K562 (cell line): ENCODE measurements around the gene LINS1. TPM values are rescaled to one million over a fixed set of nuclear protein-coding genes. Genes with fewer than 3 reads are reported as not detected.
A peak's percentile ranks its signal among the peaks of the same experiment; 100 is the strongest.

Experiments
- ADNP ChIP-seq: fragments of 200-800 bp; sonication (Bioruptor generic); IDR thresholded peaks from 2 replicates; pipeline ENCODE4 v1.6.1; 2016; ENCODE audit warnings: missing genetic modification characterization, missing compliant biosample characterization
- GATAD2A ChIP-seq: fragments of 450-650 bp; IDR thresholded peaks from 2 replicates; pipeline ENCODE4 v1.6.1; 2017
- HMGN3 ChIP-seq: IDR thresholded peaks from 2 replicates; pipeline ENCODE4 v1.6.1; 2011; ENCODE audit warnings: borderline replicate concordance, low read depth, mild to moderate bottlenecking, mixed read lengths, low read length; ENCODE audit not compliant: insufficient read length; ENCODE audit errors: extremely low read depth
- NFRKB ChIP-seq: fragments of 450-650 bp; IDR thresholded peaks from 2 replicates; pipeline ENCODE4 v1.6.1; 2016; ENCODE audit warnings: low read depth
- PHF8 ChIP-seq: fragments of 200-600 bp; sonication (generic); IDR thresholded peaks from 2 replicates; pipeline ENCODE4 v1.6.1; 2012; ENCODE audit warnings: mixed run types, mild to moderate bottlenecking, inconsistent platforms, low read length, moderate library complexity, borderline replicate concordance
- RNF2 ChIP-seq: sonication (generic); IDR thresholded peaks from 2 replicates; pipeline ENCODE4 v1.6.1; 2016
- SREBF1 ChIP-seq: fragments of 150-350 bp; IDR thresholded peaks from 2 replicates; pipeline ENCODE4 v1.6.1; 2014; ENCODE audit warnings: antibody characterized with exemption, low read depth, low read length, borderline replicate concordance
- STAT5B ChIP-seq: fragments of 250-450 bp; sonication (Bioruptor Pico); IDR thresholded peaks from 2 replicates; pipeline ENCODE4 v1.8.0; 2021; ENCODE audit warnings: mild to moderate bottlenecking, inconsistent platforms
- TEAD2 ChIP-seq: fragments of 450-650 bp; IDR thresholded peaks from 2 replicates; pipeline ENCODE4 v1.6.1; 2016; ENCODE audit warnings: missing genetic modification characterization, control low read depth, missing compliant biosample characterization
- TFAP4 ChIP-seq: sonication (generic); formaldehyde crosslinking; IDR thresholded peaks from 2 replicates; pipeline ENCODE4 v1.8.0; 2022; ENCODE audit warnings: missing genetic modification reagents, mild to moderate bottlenecking, moderate library complexity, borderline replicate concordance
- TGIF2 ChIP-seq: sonication (generic); formaldehyde crosslinking; IDR thresholded peaks from 2 replicates; pipeline ENCODE4 v1.8.1; 2022; ENCODE audit warnings: mild to moderate bottlenecking, missing genetic modification reagents, moderate library complexity
- ZNF766 ChIP-seq: fragments of 200-800 bp; sonication (Bioruptor generic); conservative IDR thresholded peaks from 2 replicates; pipeline ENCODE4 v1.6.1; 2016; ENCODE audit warnings: missing genetic modification characterization, missing compliant biosample characterization
- ZNF778 ChIP-seq: fragments of 450-650 bp; formaldehyde crosslinking; IDR thresholded peaks from 2 replicates; pipeline ENCODE4 v1.4.0; 2020; ENCODE audit warnings: mild to moderate bottlenecking, moderate library complexity
- polyA plus RNA-seq, 8 experiments: library from polyadenylated mRNA; depleted of rRNA in 4 of 8; stranded (reverse) in 5 of 8; unstranded in 3 of 8; fragments of >200 nt; fragmentation: Nextera tagmentation in 2 of 8; fragmentation: Illumina TruSeq in 1 of 8; extraction: Ambion mirVana in 2 of 8; extraction: Trizol in 1 of 8; gene quantifications; 2 replicates each; pipeline versions ENCODE4 v1.2.1 to v1.2.3, GENCODE V29; 2011 to 2014; ENCODE audit warnings: inconsistent platforms in 1 of 8, missing spikeins in 1 of 8
- total RNA-seq, 7 experiments: library from RNA; depleted of rRNA in 6 of 7; stranded (reverse); fragments of >200 nt in 6 of 7; fragmentation: Illumina TruSeq in 2 of 7; extraction: Trizol in 2 of 7; gene quantifications; 2 replicates each; pipeline versions ENCODE4 v1.2.1 to v1.2.3, GENCODE V29; 2011 to 2021; ENCODE audit warnings: low replicate concordance in 1 of 7
- TF ChIP-seq, protein P1 (sequence below), 3 experiments: IDR thresholded peaks in 2 of 3; conservative IDR thresholded peaks in 1 of 3; 2 replicates each; pipeline ENCODE4 v1.5.1; 2011 to 2012; ENCODE audit warnings: low read length in 3 of 3, mild to moderate bottlenecking in 3 of 3, control low read depth in 2 of 3, improper control_type of control experiment in 1 of 3, inconsistent platforms in 1 of 3, low read depth in 1 of 3, mixed read lengths in 1 of 3, moderate library complexity in 1 of 3; ENCODE audit not compliant: insufficient read depth in 2 of 3
- TF ChIP-seq, protein P2 (sequence below), 3 experiments: fragments of 200-800 bp in 1 of 3; sonication (Bioruptor generic) in 1 of 3; sonication (generic) in 1 of 3; formaldehyde crosslinking in 1 of 3; IDR thresholded peaks; 2 replicates each; pipeline versions ENCODE4 v1.6.1 to v1.8.0; 2016 to 2022; ENCODE audit warnings: mild to moderate bottlenecking in 2 of 3, missing compliant biosample characterization in 2 of 3, missing genetic modification characterization in 2 of 3, missing genetic modification reagents in 1 of 3

LINS1 gene
- total and polyA plus RNA-seq, 9 of the 15 experiments (the other 6 are each of a cell fraction or from before 2014, with no cell fraction given), result 15.4 to 31.4 (median 24.6) TPM

- peak; percentile 3; the same call in 1 of the 2 replicates for TF ChIP-seq TFAP4
- TF ChIP-seq ZNF778 (CRISPR knock-in tag), result no peak
- TF ChIP-seq ZNF766 (CRISPR knock-in tag), result 0 out of 2 replicates have a peak, but pooled peaks have one; percentile 22
- TF ChIP-seq, protein P1, sequence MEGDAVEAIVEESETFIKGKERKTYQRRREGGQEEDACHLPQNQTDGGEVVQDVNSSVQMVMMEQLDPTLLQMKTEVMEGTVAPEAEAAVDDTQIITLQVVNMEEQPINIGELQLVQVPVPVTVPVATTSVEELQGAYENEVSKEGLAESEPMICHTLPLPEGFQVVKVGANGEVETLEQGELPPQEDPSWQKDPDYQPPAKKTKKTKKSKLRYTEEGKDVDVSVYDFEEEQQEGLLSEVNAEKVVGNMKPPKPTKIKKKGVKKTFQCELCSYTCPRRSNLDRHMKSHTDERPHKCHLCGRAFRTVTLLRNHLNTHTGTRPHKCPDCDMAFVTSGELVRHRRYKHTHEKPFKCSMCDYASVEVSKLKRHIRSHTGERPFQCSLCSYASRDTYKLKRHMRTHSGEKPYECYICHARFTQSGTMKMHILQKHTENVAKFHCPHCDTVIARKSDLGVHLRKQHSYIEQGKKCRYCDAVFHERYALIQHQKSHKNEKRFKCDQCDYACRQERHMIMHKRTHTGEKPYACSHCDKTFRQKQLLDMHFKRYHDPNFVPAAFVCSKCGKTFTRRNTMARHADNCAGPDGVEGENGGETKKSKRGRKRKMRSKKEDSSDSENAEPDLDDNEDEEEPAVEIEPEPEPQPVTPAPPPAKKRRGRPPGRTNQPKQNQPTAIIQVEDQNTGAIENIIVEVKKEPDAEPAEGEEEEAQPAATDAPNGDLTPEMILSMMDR (IDR thresholded peaks at IDR 0.05 in 2 of 3, conservative IDR thresholded peaks at IDR 0.05 in 1 of 3; ENCODE audit: insufficient read depth in 2 of 3, low read depth in 1 of 3, low read length in 3 of 3), result no peak
- no peak for TF ChIP-seq GATAD2A
- TF ChIP-seq, protein P2, sequence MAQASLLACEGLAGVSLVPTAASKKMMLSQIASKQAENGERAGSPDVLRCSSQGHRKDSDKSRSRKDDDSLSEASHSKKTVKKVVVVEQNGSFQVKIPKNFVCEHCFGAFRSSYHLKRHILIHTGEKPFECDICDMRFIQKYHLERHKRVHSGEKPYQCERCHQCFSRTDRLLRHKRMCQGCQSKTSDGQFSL (CRISPR knock-in tag; IDR thresholded peaks at IDR 0.05), result no peak
- TF ChIP-seq, protein P2 (tag; IDR thresholded peaks at IDR 0.05), result peak in 1 of 2 experiments; percentile 52; a peak in 2 of 4 replicates
- TF ChIP-seq RNF2, result no peak
- no peak for TF ChIP-seq SREBF1
- no peak for TF ChIP-seq ADNP
- no peak for TF ChIP-seq STAT5B (CRISPR knock-in tag)
- no peak for TF ChIP-seq NFRKB
- no peak for TF ChIP-seq TEAD2
- peak; percentile 26; the same call in 1 of the 2 replicates for TF ChIP-seq PHF8
- 0 out of 2 replicates have a peak, but pooled peaks have one; percentile 21 for TF ChIP-seq TGIF2 (CRISPR knock-in tag)
- TF ChIP-seq HMGN3, result peak; percentile 3
These were observed 924 bp upstream of the LINS1 start (continued) for GRCh38 chr15:100602823-100603393.
